Hepatocyte (in vitro differentiated cells): Measurements from ENCODE around the gene ZNF276. TPM values are rescaled to one million over a fixed set of nuclear protein-coding genes. Genes with fewer than 3 reads are reported as not detected.

Source experiments
- DNase-seq: peaks from one replicate; pipeline ENCODE4 v3.0.0-alpha.2; 2016; ENCODE audit warnings: low spot score
- H2AFZ ChIP-seq: fragments of 200-600 bp; sonication (generic); 2 replicates; pipeline ENCODE4 v1.6.0; 2016; ENCODE audit warnings: antibody characterized with exemption, mild to moderate bottlenecking
- H3K27ac ChIP-seq: fragments of 200-600 bp; sonication (generic); 2 replicates; pipeline ENCODE4 v1.5.1; 2016; ENCODE audit warnings: mild to moderate bottlenecking
- H3K27me3 ChIP-seq: fragments of 200-600 bp; sonication (generic); 2 replicates; pipeline ENCODE4 v1.6.1; 2016
- H3K36me3 ChIP-seq: fragments of 200-600 bp; sonication (generic); replicated peaks from 2 replicates; pipeline ENCODE4 v1.5.1; 2016; ENCODE audit warnings: low read depth; ENCODE audit not compliant: insufficient read depth
- H3K4me1 ChIP-seq: fragments of 200-600 bp; sonication (generic); 2 replicates; pipeline ENCODE4 v1.5.1; 2016; ENCODE audit warnings: mild to moderate bottlenecking, moderate library complexity; ENCODE audit not compliant: insufficient read depth
- H3K4me2 ChIP-seq: fragments of 200-600 bp; sonication (generic); 2 replicates; pipeline ENCODE4 v1.6.0; 2016
- H3K4me3 ChIP-seq: fragments of 200-600 bp; sonication (generic); 2 replicates; pipeline ENCODE4 v1.5.1; 2016; ENCODE audit warnings: mild to moderate bottlenecking
- H3K79me2 ChIP-seq: fragments of 200-600 bp; sonication (generic); 2 replicates; pipeline ENCODE4 v1.6.0; 2017; ENCODE audit warnings: mild to moderate bottlenecking
- H3K9me2 ChIP-seq: fragments of 200-600 bp; sonication (generic); replicated peaks from 2 replicates; pipeline ENCODE4 v1.6.0; 2017; ENCODE audit warnings: mild to moderate bottlenecking; ENCODE audit not compliant: insufficient read depth
- H3K9me3 ChIP-seq: fragments of 200-600 bp; sonication (generic); 2 replicates; pipeline ENCODE4 v1.5.1; 2016; ENCODE audit warnings: low read depth, mild to moderate bottlenecking
- H4K20me1 ChIP-seq: fragments of 200-600 bp; sonication (generic); 2 replicates; pipeline ENCODE4 v1.6.0; 2016; ENCODE audit warnings: mild to moderate bottlenecking; ENCODE audit not compliant: insufficient read depth, poor library complexity, severe bottlenecking
- CTCF ChIP-seq: fragments of 200-600 bp; sonication (generic); IDR thresholded peaks from 2 replicates; pipeline ENCODE4 v1.5.1; 2016; ENCODE audit warnings: antibody characterized with exemption, mild to moderate bottlenecking; ENCODE audit not compliant: poor library complexity
- EZH2 ChIP-seq: fragments of 200-600 bp; sonication (generic); IDR thresholded peaks from 2 replicates; pipeline ENCODE4 v1.6.1; 2016; ENCODE audit warnings: antibody characterized with exemption, mild to moderate bottlenecking, borderline replicate concordance
- EZH2phosphoT487 ChIP-seq: fragments of 200-600 bp; sonication (generic); IDR thresholded peaks from one replicate; pipeline ENCODE4 v1.6.1; 2018; ENCODE audit warnings: antibody characterized with exemption, mild to moderate bottlenecking, low read depth, moderate library complexity; ENCODE audit not compliant: unreplicated experiment, severe bottlenecking
- WGBS: methylation state at CpG from one replicate; pipeline ENCODE4 v1.1.6; 2016; ENCODE audit warnings: low lambda C conversion rate; ENCODE audit errors: missing lambda C conversion rate; 5-methylcytosine and 5-hydroxymethylcytosine counted together
- polyA plus RNA-seq: library from polyadenylated mRNA; unstranded; fragments of >200 nt; fragmentation: Nextera tagmentation; extraction: Ambion mirVana; gene quantifications from 2 replicates; pipeline ENCODE4 v1.2.1, GENCODE V29; 2016
- total RNA-seq: library from RNA; depleted of rRNA; stranded (reverse); fragments of >200 nt; gene quantifications from 2 replicates; pipeline ENCODE4 v1.2.3, GENCODE V29; 2014

The ZNF276 gene
- total and polyA plus RNA-seq, 2 experiments from 2014 or later = 15.0 to 23.2 TPM

- no peak for DNase-seq
- Histone ChIP-seq H3K27me3 (no peaks in the 10 kb centered on the region), H3K9me3 (no peaks in the 10 kb centered on the region), H3K4me2 (no peak overlapping the region), H2AFZ (no peak overlapping the region), H3K27ac (no peak overlapping the region), H3K4me3 (no peak overlapping the region), H3K9me2 (no peaks in the 10 kb centered on the region), H4K20me1 (no peaks in the 10 kb centered on the region), H3K79me2 (no peaks in the 10 kb centered on the region), H3K4me1 (no peaks in the 10 kb centered on the region), H3K36me3 (no peaks in the 10 kb centered on the region)
- TF ChIP-seq CTCF (no peak), EZH2 (no peak), EZH2phosphoT487 (no peak)
- WGBS = 90% methylated on average over 16 of the region's 24 CpGs
Measured at GRCh38 chr16:89732142-89732917, 11.0 kb downstream of the ZNF276 start.

- WGBS = 97% methylated on average over 9 of the region's 9 CpGs
- no peaks in the 10 kb centered on the region for H3K27me3 ChIP-seq
- no peak overlapping the region for H3K4me2 ChIP-seq
- no peaks in the 10 kb centered on the region for H3K9me3 ChIP-seq
- TF ChIP-seq CTCF (no peak), EZH2phosphoT487 (no peak), EZH2 (no peak)
- H3K27ac ChIP-seq = no peak overlapping the region
- no peaks in the 10 kb centered on the region for H3K4me1 ChIP-seq
- H3K9me2 ChIP-seq = no peaks in the 10 kb centered on the region
- no peaks in the 10 kb centered on the region for H4K20me1 ChIP-seq
- DNase-seq = no peak
- no peaks in the 10 kb centered on the region for H3K36me3 ChIP-seq
- H3K4me3 ChIP-seq = no peak overlapping the region
- H3K79me2 ChIP-seq = no peaks in the 10 kb centered on the region
- no peak overlapping the region for H2AFZ ChIP-seq
Measured at GRCh38 chr16:89732918-89733242, 11.5 kb downstream of the ZNF276 start.

- TF ChIP-seq CTCF (no peak), EZH2phosphoT487 (no peak), EZH2 (no peak)
- H3K9me2 ChIP-seq = no peaks in the 10 kb centered on the region
- no peaks in the 10 kb centered on the region for H3K36me3 ChIP-seq
- no peaks in the 10 kb centered on the region for H4K20me1 ChIP-seq
- H3K27ac ChIP-seq = no peak overlapping the region
- no peak overlapping the region for H3K4me2 ChIP-seq
- no peaks in the 10 kb centered on the region for H3K9me3 ChIP-seq
- DNase-seq = no peak
- no peaks in the 10 kb centered on the region for H3K79me2 ChIP-seq
- no peaks in the 10 kb centered on the region for H3K27me3 ChIP-seq
- no peak overlapping the region for H3K4me3 ChIP-seq
- H2AFZ ChIP-seq = no peak overlapping the region
- 94% methylated on average over 17 of the region's 17 CpGs for WGBS
- no peaks in the 10 kb centered on the region for H3K4me1 ChIP-seq
Measured at GRCh38 chr16:89733322-89733721, 12.0 kb downstream of the ZNF276 start.
